WTC11 (cell line): Measurements from ENCODE around the gene PRKAB2. TPM values are rescaled to one million over a fixed set of nuclear protein-coding genes. Genes with fewer than 3 reads are reported as not detected.

Experiments used
- ATAC-seq: fragments of 200-7000 bp; cut with Tn5 transposase; 2 replicates; pipeline ENCODE4 v1.10.0; 2021; ENCODE audit warnings: mild to moderate bottlenecking, moderate library complexity
- CTCF ChIA-PET: fragments of 300-600 bp; sonication (Branson Sonifier 250); formaldehyde crosslinking; loops from one replicate; lab custom pipeline; 2021; ENCODE audit warnings: antibody characterized with exemption; lab: Charles Lee
- POLR2A ChIA-PET: fragments of 350-600 bp; sonication (Branson Sonifier 250); formaldehyde crosslinking; loops from one replicate; lab custom pipeline; 2021; ENCODE audit warnings: antibody characterized with exemption; lab: Charles Lee
- DNase-seq: peaks from one replicate; pipeline ENCODE4 v3.0.0; 2021; ENCODE audit warnings: low spot score
- H3K27ac Mint-ChIP-seq: 2 replicates; pipeline ENCODE4 v1.8.0; 2021; ENCODE audit warnings: mixed read lengths
- H3K27me3 Mint-ChIP-seq: 2 replicates; pipeline ENCODE4 v1.8.0; 2021; ENCODE audit warnings: low read depth, mild to moderate bottlenecking, moderate library complexity, mixed read lengths
- H3K36me3 Mint-ChIP-seq: 2 replicates; pipeline ENCODE4 v1.8.0; 2021; ENCODE audit warnings: mixed read lengths
- H3K4me1 Mint-ChIP-seq: 2 replicates; pipeline ENCODE4 v1.8.0; 2022; ENCODE audit warnings: mixed read lengths
- H3K4me3 Mint-ChIP-seq: 2 replicates; pipeline ENCODE4 v1.8.0; 2021; ENCODE audit warnings: mild to moderate bottlenecking, moderate library complexity, mixed read lengths
- H3K9me3 Mint-ChIP-seq: 2 replicates; pipeline ENCODE4 v1.8.0; 2021; ENCODE audit warnings: mixed read lengths
- GABPB1 ChIP-seq: sonication (generic); formaldehyde crosslinking; IDR thresholded peaks from 2 replicates; pipeline ENCODE4 v1.8.1; 2023; ENCODE audit warnings: mild to moderate bottlenecking, missing genetic modification reagents
- GRHL2 ChIP-seq: fragments of 250-450 bp; sonication (Bioruptor Pico); IDR thresholded peaks from 2 replicates; pipeline ENCODE4 v1.8.0; 2022; ENCODE audit warnings: mild to moderate bottlenecking, moderate library complexity; ENCODE audit not compliant: insufficient replicate concordance, severe bottlenecking
- KAT7 ChIP-seq: sonication (generic); formaldehyde crosslinking; IDR thresholded peaks from 2 replicates; pipeline ENCODE4 v1.8.1; 2023; ENCODE audit warnings: missing genetic modification reagents, mild to moderate bottlenecking, borderline replicate concordance
- NFATC4 ChIP-seq: fragments of 250-450 bp; sonication (Bioruptor Pico); IDR thresholded peaks from 2 replicates; pipeline ENCODE4 v1.9.0; 2021; ENCODE audit warnings: mild to moderate bottlenecking
- SOX15 ChIP-seq: fragments of 250-450 bp; sonication (Bioruptor Pico); IDR thresholded peaks from 2 replicates; pipeline ENCODE4 v1.9.0; 2021; ENCODE audit warnings: mild to moderate bottlenecking
- total RNA-seq: library from RNA; stranded (reverse); gene quantifications from 3 replicates; pipeline ENCODE4 v1.2.3, GENCODE V29; 2021

PRKAB2 gene
- total RNA-seq, 1 experiment from 2014 or later: 28.3 TPM

DNA sequence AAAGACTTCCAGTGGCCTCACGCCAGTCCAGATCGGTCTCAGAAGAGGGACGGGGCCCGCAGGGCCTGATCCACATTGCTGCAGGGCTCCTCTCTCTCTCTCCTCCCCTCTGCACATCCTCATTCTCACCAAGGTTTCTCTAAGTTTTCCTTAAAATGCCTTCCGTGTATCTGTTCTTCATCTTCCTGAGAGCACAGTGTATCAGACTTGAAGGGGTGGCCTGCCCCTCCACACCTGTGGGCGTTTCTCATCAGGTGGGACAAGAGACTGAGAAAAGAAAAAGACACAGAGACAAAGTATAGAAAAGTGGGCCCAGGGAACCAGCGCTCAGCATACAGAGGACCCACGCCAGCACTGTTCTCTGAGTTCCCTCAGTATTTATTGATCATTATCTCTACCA, 66.4 kb downstream of the PRKAB2 start:
- CTCF ChIA-PET: no interaction called here
- ATAC-seq: no peak
- TF ChIP-seq GABPB1 (CRISPR knock-in tag) (no peak), NFATC4 (CRISPR knock-in tag) (no peak), SOX15 (CRISPR knock-in tag) (no peak), GRHL2 (CRISPR knock-in tag) (no peak), KAT7 (no peak)
- TF ChIP-seq, all 79 proteins: peak for 0
- POLR2A ChIA-PET: no interaction called here
- no peaks in the 10 kb centered on the region; the same call in 1 of the 2 replicates for H3K27me3 Mint-ChIP-seq
- H3K9me3 Mint-ChIP-seq: no peaks in the 10 kb centered on the region
- no peak for DNase-seq
- H3K27ac Mint-ChIP-seq: no peak overlapping the region
- peaks cover 13% of the 10 kb centered on the region for H3K4me1 Mint-ChIP-seq
- no peaks in the 10 kb centered on the region for H3K36me3 Mint-ChIP-seq
- no peak overlapping the region for H3K4me3 Mint-ChIP-seq

Other genes with a start within 250 kb of the PRKAB2 start
- 5.1 to 5.9 TPM (median 5.2 TPM) in 3 replicates for gene NBPF12, start 234.1 kb downstream of the PRKAB2 start, total RNA-seq
- 1.6 to 3.3 TPM (median 1.7 TPM) in 3 replicates for gene FMO5, start 52.9 kb upstream of the PRKAB2 start, total RNA-seq
- gene CHD1L, start 70.2 kb upstream of the PRKAB2 start, total RNA-seq: 68.7 to 80.8 TPM (median 80.6 TPM) in 3 replicates